GM12878 (cell line): Measurements from ENCODE around the gene GOLPH3. TPM values are rescaled to one million over a fixed set of nuclear protein-coding genes. Genes with fewer than 3 reads are reported as not detected.

ENCODE experiments used
- ATAC-seq: fragments of 200-7000 bp; cut with Tn5 transposase; 3 replicates; pipeline ENCODE4 v1.9.1; 2020; ENCODE audit warnings: mild to moderate bottlenecking, moderate library complexity
- BruUV-seq: library from RNA; stranded (reverse); fragments of 400-500 nt; replicated peaks from 2 replicates; lab custom pipeline; 2021; lab: Mats Ljungman, UMichigan
- CTCF ChIA-PET: fragments of 300-600 bp; sonication (Branson Sonifier 250); formaldehyde crosslinking; extraction: SDS; loops from one replicate; lab custom pipeline; 2021; ENCODE audit warnings: inconsistent platforms; lab: Yijun Ruan, JAX
- POLR2A ChIA-PET: fragments of 350-600 bp; formaldehyde crosslinking; extraction: SDS; loops from one replicate; lab custom pipeline; 2021; ENCODE audit warnings: inconsistent platforms; lab: Charles Lee
- RAD21 ChIA-PET: fragments of 300-600 bp; sonication (Branson Sonifier 250); formaldehyde crosslinking; loops from one replicate; lab custom pipeline; 2023; ENCODE audit warnings: antibody characterized with exemption; ENCODE audit not compliant: unreplicated experiment; lab: Charles Lee
- SMC1A ChIA-PET: fragments of 300-600 bp; sonication (Branson Sonifier 250); formaldehyde crosslinking; loops from one replicate; lab custom pipeline; 2023; ENCODE audit not compliant: unreplicated experiment, uncharacterized antibody; lab: Charles Lee
- DNase-seq: peaks from one replicate; pipeline ENCODE4 v3.0.0-alpha.2; 2011; ENCODE audit warnings: low read depth, low spot score
- FAIRE-seq: peaks from 3 replicates; lab custom pipeline; 2011; peaks lifted over from hg19 to GRCh38; lab: Jason Lieb, UNC
- H2AFZ ChIP-seq: 2 replicates; pipeline ENCODE4 v1.6.0; 2011; ENCODE audit warnings: low read depth, low read length, control low read depth; ENCODE audit not compliant: control insufficient read depth
- H3K27ac ChIP-seq: 2 replicates; pipeline ENCODE4 v1.5.1; 2011; ENCODE audit warnings: control low read depth; ENCODE audit not compliant: control insufficient read depth, insufficient read depth
- H3K27me3 ChIP-seq, 2 experiments: replicated peaks in 1 of 2; 2 replicates each; pipeline versions ENCODE4 v1.6.0 to v1.6.1; 2011; ENCODE audit warnings: low read length in 1 of 2; ENCODE audit not compliant: control insufficient read depth in 2 of 2, insufficient read depth in 2 of 2
- H3K36me3 ChIP-seq, 2 experiments: 2 replicates each; pipeline ENCODE4 v1.5.1; 2011; ENCODE audit warnings: low read length in 1 of 2; ENCODE audit not compliant: control insufficient read depth in 2 of 2, insufficient read depth in 2 of 2
- H3K4me1 ChIP-seq: 2 replicates; pipeline ENCODE4 v1.6.1; 2011; ENCODE audit warnings: mild to moderate bottlenecking, low read length, moderate library complexity, mixed read lengths; ENCODE audit not compliant: control insufficient read depth, insufficient read depth
- H3K4me2 ChIP-seq: 2 replicates; pipeline ENCODE4 v1.6.0; 2011; ENCODE audit warnings: control low read depth; ENCODE audit not compliant: control insufficient read depth, insufficient read depth
- H3K4me3 ChIP-seq: fragments of 200-600 bp; sonication (generic); 2 replicates; pipeline ENCODE4 v1.5.1; 2016
- H3K79me2 ChIP-seq: 2 replicates; pipeline ENCODE4 v1.6.0; 2011; ENCODE audit warnings: low read length; ENCODE audit not compliant: control insufficient read depth, insufficient read depth
- H3K9ac ChIP-seq: 2 replicates; pipeline ENCODE4 v1.8.0; 2011; ENCODE audit warnings: low read length, control low read depth, mixed read lengths; ENCODE audit not compliant: control insufficient read depth, insufficient read depth
- H3K9me3 ChIP-seq: replicated peaks from 3 replicates; pipeline ENCODE4 v1.5.1; 2011; ENCODE audit warnings: mild to moderate bottlenecking, low read length; ENCODE audit not compliant: control insufficient read depth, insufficient read depth
- H4K20me1 ChIP-seq: 2 replicates; pipeline ENCODE4 v1.6.0; 2011; ENCODE audit not compliant: control insufficient read depth, insufficient read depth
- BCL11A ChIP-seq: IDR thresholded peaks from 2 replicates; pipeline ENCODE4 v1.6.1; 2011; ENCODE audit warnings: low read depth, low read length
- CHD2 ChIP-seq: IDR thresholded peaks from 2 replicates; pipeline ENCODE4 v1.6.1; 2011; ENCODE audit warnings: low read depth, low read length, improper control_type of control experiment, borderline replicate concordance
- CREB1 ChIP-seq: IDR thresholded peaks from 2 replicates; pipeline ENCODE4 v1.6.1; 2012; ENCODE audit warnings: low read depth, mild to moderate bottlenecking, inconsistent platforms
- EP300 ChIP-seq, 2 experiments: fragments of 150-350 bp in 1 of 2; IDR thresholded peaks; 2 replicates each; pipeline ENCODE4 v1.6.1; 2011 to 2012; ENCODE audit warnings: low read depth in 2 of 2, low read length in 2 of 2, borderline replicate concordance in 1 of 2, improper control_type of control experiment in 1 of 2, inconsistent platforms in 1 of 2; ENCODE audit not compliant: control insufficient read depth in 1 of 2
- ESRRA ChIP-seq: IDR thresholded peaks from 2 replicates; pipeline ENCODE4 v1.6.1; 2012; ENCODE audit warnings: mild to moderate bottlenecking, low read length, improper control_type of control experiment
- JUND ChIP-seq: IDR thresholded peaks from 2 replicates; pipeline ENCODE4 v1.6.1; 2012; ENCODE audit warnings: low read depth, mild to moderate bottlenecking, low read length, improper control_type of control experiment, moderate library complexity
- KLF5 ChIP-seq: fragments of 450-650 bp; IDR thresholded peaks from 2 replicates; pipeline ENCODE4 v1.6.1; 2014; ENCODE audit warnings: mild to moderate bottlenecking; ENCODE audit not compliant: partially characterized antibody
- MAX ChIP-seq: IDR thresholded peaks from 2 replicates; pipeline ENCODE4 v1.6.1; 2012; ENCODE audit warnings: low read depth, low read length, improper control_type of control experiment
- MTA3 ChIP-seq: IDR thresholded peaks from 2 replicates; pipeline ENCODE4 v1.6.1; 2012; ENCODE audit warnings: low read length, inconsistent platforms, borderline replicate concordance
- POLR2AphosphoS5 ChIP-seq: IDR thresholded peaks from 2 replicates; pipeline ENCODE4 v1.6.1; 2011; ENCODE audit warnings: mild to moderate bottlenecking, low read length, inconsistent platforms
- RB1 ChIP-seq: fragments of 450-650 bp; formaldehyde crosslinking; IDR thresholded peaks from 2 replicates; pipeline ENCODE4 v1.6.1; 2017; ENCODE audit warnings: mild to moderate bottlenecking, borderline replicate concordance
- SREBF2 ChIP-seq: IDR thresholded peaks from 2 replicates; pipeline ENCODE4 v1.6.1; 2012; ENCODE audit warnings: mild to moderate bottlenecking, low read length
- SRF ChIP-seq, 2 experiments: IDR thresholded peaks; 2 replicates each; pipeline ENCODE4 v1.6.1; 2011; ENCODE audit warnings: low read depth in 2 of 2, low read length in 2 of 2, mild to moderate bottlenecking in 1 of 2, moderate library complexity in 1 of 2
- SUPT20H ChIP-seq: IDR thresholded peaks from 2 replicates; pipeline ENCODE4 v1.6.1; 2011; ENCODE audit warnings: low read depth, mild to moderate bottlenecking, low read length, moderate library complexity, borderline replicate concordance; ENCODE audit not compliant: control insufficient read depth
- TBL1XR1 ChIP-seq: IDR thresholded peaks from 2 replicates; pipeline ENCODE4 v1.6.1; 2012; ENCODE audit warnings: low read depth, low read length, improper control_type of control experiment
- ZZZ3 ChIP-seq: IDR thresholded peaks from 2 replicates; pipeline ENCODE4 v1.6.1; 2011; ENCODE audit warnings: low read depth; ENCODE audit not compliant: control insufficient read depth, insufficient read length
- WGBS: methylation state at CpG from one replicate; pipeline ENCODE4 v1.1.6; 2016; ENCODE audit warnings: low lambda C conversion rate; ENCODE audit not compliant: insufficient replicate concordance, insufficient coverage; ENCODE audit errors: missing lambda C conversion rate; 5-methylcytosine and 5-hydroxymethylcytosine counted together
- in situ Hi-C: fragments of 300-500 bp; cut with MboI; formaldehyde crosslinking; loops from 9 replicates; pipeline ENCODE4 v1.14.3; 2018; ENCODE audit warnings: mixed read lengths
- intact Hi-C: fragments of 100-400 bp; cut with micrococcal nuclease; formaldehyde crosslinking; loops from one replicate; pipeline ENCODE4 v1.14.2; 2022; ENCODE audit not compliant: unreplicated experiment
- polyA plus RNA-seq, 11 experiments: library from polyadenylated mRNA; depleted of rRNA in 4 of 11; unstranded in 6 of 11; stranded (reverse) in 5 of 11; fragments of >200 nt; fragmentation: Nextera tagmentation in 4 of 11; fragmentation: Illumina TruSeq in 1 of 11; extraction: Ambion mirVana in 4 of 11; extraction: Trizol in 1 of 11; gene quantifications; 1 replicate in 1 of 11; 2 replicates in 10 of 11; pipeline versions ENCODE4 v1.2.1 to v1.2.3, GENCODE V29; 2011 to 2016; ENCODE audit warnings: inconsistent platforms in 2 of 11, missing spikeins in 2 of 11, low read depth in 1 of 11
- total RNA-seq, 4 experiments: library from RNA; depleted of rRNA in 3 of 4; stranded (reverse); fragments of >200 nt in 3 of 4; fragmentation: Illumina TruSeq in 1 of 4; extraction: Trizol in 1 of 4; gene quantifications; 2 replicates each; pipeline versions ENCODE4 v1.2.1 to v1.2.3, GENCODE V29; 2013 to 2021

Gene GOLPH3
- total and polyA plus RNA-seq, 10 of the 15 experiments (the other 5 are each of a cell fraction or from before 2014, with no cell fraction given), result 14.0 to 79.7 (median 43.2) TPM

GRCh38 chr5:32157078-32157477 lies 17.0 kb downstream of the GOLPH3 start:
- WGBS, result 100% methylated on average over 4 of the region's 4 CpGs

GRCh38 chr5:32156635-32157034 lies 17.5 kb downstream of the GOLPH3 start:
- H4K20me1 ChIP-seq, result peaks cover 4% of the 10 kb centered on the region; the same call in 1 of the 2 replicates
- no peak overlapping the region for H3K27ac ChIP-seq
- POLR2A ChIA-PET, result interaction anchor here (0.5 kb wide), 1 partner anchor 637 kb away, joined by 3 read pairs; no protein-coding TSS in a partner anchor
- H3K9me3 ChIP-seq, result no peaks in the 10 kb centered on the region
- in situ Hi-C loops, result no loop called here
- no TSS peak for BruUV-seq
- WGBS, result 94% methylated on average over 9 of the region's 9 CpGs
- H2AFZ ChIP-seq, result no peak overlapping the region
- H3K9ac ChIP-seq, result no peak overlapping the region
- peaks cover 89% of the 10 kb centered on the region for H3K79me2 ChIP-seq
- no peak for ATAC-seq
- CTCF ChIA-PET, result interaction anchor here (1.0 kb wide), 1 partner anchor 16 kb away, joined by 3 read pairs; no protein-coding TSS in a partner anchor
- DNase-seq, result no peak
- intact Hi-C loops, result no loop called here
- H3K4me3 ChIP-seq, result no peak overlapping the region
- H3K27me3 ChIP-seq, result no peaks in the 10 kb centered on the region
- H3K4me2 ChIP-seq, result no peak overlapping the region
- peaks cover 36% of the 10 kb centered on the region for H3K4me1 ChIP-seq
- SMC1A ChIA-PET, result interaction anchor here (0.6 to 1.6 kb wide), 3 partner anchors 9 to 334 kb away, joined by 3 to 4 read pairs (median 4); no protein-coding TSS in a partner anchor
- peaks cover 0 to 22% of the 10 kb centered on the region in 2 experiments; a peak in 2 of 4 replicates for H3K36me3 ChIP-seq
- FAIRE-seq, result no peak
- RAD21 ChIA-PET, result no interaction called here
- TF ChIP-seq BCL11A (no peak), MAX (no peak), ESRRA (no peak), POLR2AphosphoS5 (no peak), CREB1 (no peak), TBL1XR1 (no peak), JUND (no peak), MTA3 (no peak), SRF (IDR thresholded peaks at IDR 0.05; ENCODE audit: low read depth in 2 of 2, low read length in 2 of 2) (no peak), SUPT20H (no peak), SREBF2 (no peak), CHD2 (no peak), KLF5 (no peak), EP300 (IDR thresholded peaks at IDR 0.05; ENCODE audit: borderline replicate concordance in 1 of 2, control insufficient read depth in 1 of 2, low read depth in 2 of 2, low read length in 2 of 2) (no peak)

More at GRCh38 chr5:32157078-32157477, 17.0 kb downstream of the GOLPH3 start:
- Histone ChIP-seq H2AFZ (no peak overlapping the region), H3K79me2 (peaks cover 88% of the 10 kb centered on the region), H4K20me1 (peaks cover 4% of the 10 kb centered on the region; the same call in 1 of the 2 replicates), H3K27ac (no peak overlapping the region), H3K4me3 (no peak overlapping the region), H3K4me1 (peaks cover 36% of the 10 kb centered on the region), H3K27me3 (no peaks in the 10 kb centered on the region), H3K9me3 (no peaks in the 10 kb centered on the region), H3K36me3 (peaks cover 0 to 22% of the 10 kb centered on the region in 2 experiments; a peak in 2 of 4 replicates), H3K9ac (no peak overlapping the region), H3K4me2 (no peak overlapping the region)
- FAIRE-seq (no peak), DNase-seq (no peak), ATAC-seq (no peak)
- no TSS peak for BruUV-seq
- RAD21 ChIA-PET, result no interaction called here
- POLR2A ChIA-PET, result no interaction called here
- no peak for TF ChIP-seq ZZZ3
- TF ChIP-seq RB1, result no peak
- CTCF ChIA-PET, result interaction anchor here (1.0 kb wide), 1 partner anchor 15 kb away, joined by 3 read pairs; no protein-coding TSS in a partner anchor
- in situ Hi-C loops, result no loop called here
- SMC1A ChIA-PET, result interaction anchor here (0.6 to 1.6 kb wide), 4 partner anchors 9 to 333 kb away, joined by 3 to 4 read pairs (median 4); no protein-coding TSS in a partner anchor
- intact Hi-C loops, result no loop called here
